ENCODE measurements around the gene IGF1.

The IGF1 gene

GRCh38 chr12:102510463-102510862, 30.1 kb upstream of the IGF1 start:
- H3K36me3 ChIP-seq (ENCODE audit: insufficient read depth, low read depth, low read length), result no peaks in the 10 kb centered on the region
- H3K9me3 ChIP-seq (ENCODE audit: insufficient read depth, low read depth, low read length), result no peaks in the 10 kb centered on the region
- H3K4me3 ChIP-seq (ENCODE audit: low read length), result no peak overlapping the region
- H3K27me3 ChIP-seq (ENCODE audit: insufficient read depth, low read length), result no peaks in the 10 kb centered on the region
- no peak overlapping the region for H3K9ac ChIP-seq (ENCODE audit: low read depth, low read length)
- H3K27ac ChIP-seq (ENCODE audit: low read length), result no peak overlapping the region
- H3K4me1 ChIP-seq (ENCODE audit: insufficient read depth, low read length), result no peaks in the 10 kb centered on the region

- Histone ChIP-seq H3K4me3 (ENCODE audit: low read length) (no peak overlapping the region), H3K4me1 (ENCODE audit: insufficient read depth, low read length) (no peaks in the 10 kb centered on the region), H3K9me3 (ENCODE audit: insufficient read depth, low read depth, low read length) (no peaks in the 10 kb centered on the region), H3K27ac (ENCODE audit: low read length) (no peak overlapping the region), H3K9ac (ENCODE audit: low read depth, low read length) (no peak overlapping the region), H3K36me3 (ENCODE audit: insufficient read depth, low read depth, low read length) (no peaks in the 10 kb centered on the region), H3K27me3 (ENCODE audit: insufficient read depth, low read length) (no peaks in the 10 kb centered on the region)
These were observed 29.7 kb upstream of the IGF1 start for GRCh38 chr12:102510031-102510430.

GRCh38 chr12:102509123-102509626, 28.8 kb upstream of the IGF1 start:
- Histone ChIP-seq H3K27me3 (ENCODE audit: insufficient read depth, low read length) (no peaks in the 10 kb centered on the region), H3K9me3 (ENCODE audit: insufficient read depth, low read depth, low read length) (no peaks in the 10 kb centered on the region), H3K4me3 (ENCODE audit: low read length) (no peak overlapping the region), H3K27ac (ENCODE audit: low read length) (no peak overlapping the region), H3K36me3 (ENCODE audit: insufficient read depth, low read depth, low read length) (no peaks in the 10 kb centered on the region), H3K9ac (ENCODE audit: low read depth, low read length) (no peak overlapping the region), H3K4me1 (ENCODE audit: insufficient read depth, low read length) (no peaks in the 10 kb centered on the region)

GRCh38 chr12:102508052-102508451, 27.7 kb upstream of the IGF1 start:
- H3K27ac ChIP-seq (ENCODE audit: low read length), result no peak overlapping the region
- H3K9me3 ChIP-seq (ENCODE audit: insufficient read depth, low read depth, low read length), result no peaks in the 10 kb centered on the region
- no peaks in the 10 kb centered on the region for H3K4me1 ChIP-seq (ENCODE audit: insufficient read depth, low read length)
- no peaks in the 10 kb centered on the region for H3K36me3 ChIP-seq (ENCODE audit: insufficient read depth, low read depth, low read length)
- H3K9ac ChIP-seq (ENCODE audit: low read depth, low read length), result no peak overlapping the region
- no peak overlapping the region for H3K4me3 ChIP-seq (ENCODE audit: low read length)
- no peaks in the 10 kb centered on the region for H3K27me3 ChIP-seq (ENCODE audit: insufficient read depth, low read length)

GRCh38 chr12:102507301-102507700, 26.9 kb upstream of the IGF1 start:
- Histone ChIP-seq H3K9ac (ENCODE audit: low read depth, low read length) (no peak overlapping the region), H3K27ac (ENCODE audit: low read length) (no peak overlapping the region), H3K9me3 (ENCODE audit: insufficient read depth, low read depth, low read length) (no peaks in the 10 kb centered on the region), H3K4me3 (ENCODE audit: low read length) (no peak overlapping the region), H3K36me3 (ENCODE audit: insufficient read depth, low read depth, low read length) (no peaks in the 10 kb centered on the region), H3K4me1 (ENCODE audit: insufficient read depth, low read length) (no peaks in the 10 kb centered on the region), H3K27me3 (ENCODE audit: insufficient read depth, low read length) (no peaks in the 10 kb centered on the region)

GRCh38 chr12:102504871-102505270, 24.5 kb upstream of the IGF1 start:
- Histone ChIP-seq H3K9ac (ENCODE audit: low read depth, low read length) (no peak overlapping the region), H3K36me3 (ENCODE audit: insufficient read depth, low read depth, low read length) (no peaks in the 10 kb centered on the region), H3K27ac (ENCODE audit: low read length) (no peak overlapping the region), H3K4me3 (ENCODE audit: low read length) (no peak overlapping the region), H3K27me3 (ENCODE audit: insufficient read depth, low read length) (no peaks in the 10 kb centered on the region), H3K4me1 (ENCODE audit: insufficient read depth, low read length) (no peaks in the 10 kb centered on the region), H3K9me3 (ENCODE audit: insufficient read depth, low read depth, low read length) (no peaks in the 10 kb centered on the region)

GRCh38 chr12:102504280-102504679, 23.9 kb upstream of the IGF1 start:
- Histone ChIP-seq H3K9me3 (ENCODE audit: insufficient read depth, low read depth, low read length) (no peaks in the 10 kb centered on the region), H3K27me3 (ENCODE audit: insufficient read depth, low read length) (no peaks in the 10 kb centered on the region), H3K9ac (ENCODE audit: low read depth, low read length) (no peak overlapping the region), H3K4me1 (ENCODE audit: insufficient read depth, low read length) (no peaks in the 10 kb centered on the region), H3K4me3 (ENCODE audit: low read length) (no peak overlapping the region), H3K36me3 (ENCODE audit: insufficient read depth, low read depth, low read length) (no peaks in the 10 kb centered on the region), H3K27ac (ENCODE audit: low read length) (no peak overlapping the region)

GRCh38 chr12:102503831-102504230, 23.5 kb upstream of the IGF1 start:
- no peaks in the 10 kb centered on the region for H3K36me3 ChIP-seq (ENCODE audit: insufficient read depth, low read depth, low read length)
- H3K27me3 ChIP-seq (ENCODE audit: insufficient read depth, low read length), result no peaks in the 10 kb centered on the region
- H3K4me1 ChIP-seq (ENCODE audit: insufficient read depth, low read length), result no peaks in the 10 kb centered on the region
- no peak overlapping the region for H3K27ac ChIP-seq (ENCODE audit: low read length)
- no peak overlapping the region for H3K9ac ChIP-seq (ENCODE audit: low read depth, low read length)
- H3K4me3 ChIP-seq (ENCODE audit: low read length), result no peak overlapping the region
- H3K9me3 ChIP-seq (ENCODE audit: insufficient read depth, low read depth, low read length), result no peaks in the 10 kb centered on the region

- no peak overlapping the region for H3K9ac ChIP-seq (ENCODE audit: low read depth, low read length)
- H3K27me3 ChIP-seq (ENCODE audit: insufficient read depth, low read length), result no peaks in the 10 kb centered on the region
- H3K27ac ChIP-seq (ENCODE audit: low read length), result no peak overlapping the region
- H3K9me3 ChIP-seq (ENCODE audit: insufficient read depth, low read depth, low read length), result no peaks in the 10 kb centered on the region
- no peak overlapping the region for H3K4me3 ChIP-seq (ENCODE audit: low read length)
- H3K4me1 ChIP-seq (ENCODE audit: insufficient read depth, low read length), result no peaks in the 10 kb centered on the region
- H3K36me3 ChIP-seq (ENCODE audit: insufficient read depth, low read depth, low read length), result no peaks in the 10 kb centered on the region
These were observed 22.8 kb upstream of the IGF1 start for GRCh38 chr12:102503056-102503681.

- Histone ChIP-seq H3K27ac (ENCODE audit: low read length) (no peak overlapping the region), H3K36me3 (ENCODE audit: insufficient read depth, low read depth, low read length) (no peaks in the 10 kb centered on the region), H3K4me1 (ENCODE audit: insufficient read depth, low read length) (no peaks in the 10 kb centered on the region), H3K9ac (ENCODE audit: low read depth, low read length) (no peak overlapping the region), H3K4me3 (ENCODE audit: low read length) (no peak overlapping the region), H3K9me3 (ENCODE audit: insufficient read depth, low read depth, low read length) (no peaks in the 10 kb centered on the region), H3K27me3 (ENCODE audit: insufficient read depth, low read length) (no peaks in the 10 kb centered on the region)
These were observed 21.4 kb upstream of the IGF1 start for GRCh38 chr12:102501773-102502172.

- no peak overlapping the region for H3K4me3 ChIP-seq (ENCODE audit: low read length)
- H3K27ac ChIP-seq (ENCODE audit: low read length), result no peak overlapping the region
- no peaks in the 10 kb centered on the region for H3K36me3 ChIP-seq (ENCODE audit: insufficient read depth, low read depth, low read length)
- no peaks in the 10 kb centered on the region for H3K4me1 ChIP-seq (ENCODE audit: insufficient read depth, low read length)
- H3K27me3 ChIP-seq (ENCODE audit: insufficient read depth, low read length), result no peaks in the 10 kb centered on the region
- H3K9me3 ChIP-seq (ENCODE audit: insufficient read depth, low read depth, low read length), result no peaks in the 10 kb centered on the region
- no peak overlapping the region for H3K9ac ChIP-seq (ENCODE audit: low read depth, low read length)
These were observed 18.1 kb upstream of the IGF1 start for GRCh38 chr12:102498471-102498870.

- Histone ChIP-seq H3K4me1 (ENCODE audit: insufficient read depth, low read length) (no peaks in the 10 kb centered on the region), H3K9me3 (ENCODE audit: insufficient read depth, low read depth, low read length) (no peaks in the 10 kb centered on the region), H3K27ac (ENCODE audit: low read length) (no peak overlapping the region), H3K27me3 (ENCODE audit: insufficient read depth, low read length) (no peaks in the 10 kb centered on the region), H3K36me3 (ENCODE audit: insufficient read depth, low read depth, low read length) (no peaks in the 10 kb centered on the region), H3K9ac (ENCODE audit: low read depth, low read length) (no peak overlapping the region), H3K4me3 (ENCODE audit: low read length) (no peak overlapping the region)
These were observed 17.4 kb upstream of the IGF1 start for GRCh38 chr12:102497743-102498142.
